ENCODE results near the gene DPYSL4. TPM values are rescaled to one million over a fixed set of nuclear protein-coding genes. Genes with fewer than 3 reads are reported as not detected.

Gene DPYSL4
- total and polyA plus RNA-seq, 2 of the 13 experiments (the other 11 are each of a cell fraction or from before 2014, with no cell fraction given) = 0.84 to 1.2 TPM

- H3K4me3 ChIP-seq (replicated peaks in 1 of 3; ENCODE audit: insufficient read depth in 1 of 3, low read depth in 2 of 3, low read length in 3 of 3) = no peak overlapping the region
- no peak for DNase-seq (ENCODE audit: low spot score)
- no peaks in the 10 kb centered on the region for H3K27me3 ChIP-seq (ENCODE audit: control insufficient read depth in 1 of 2, insufficient read depth in 2 of 2, low read length in 2 of 2)
- intact Hi-C loops (cut with micrococcal nuclease; ENCODE audit: unreplicated experiment) = no loop called here
- FAIRE-seq = no peak
- no peaks in the 10 kb centered on the region for H3K9me3 ChIP-seq (ENCODE audit: low read length)
- no peaks in the 10 kb centered on the region for H3K79me2 ChIP-seq (ENCODE audit: insufficient read depth, low read length)
- H2AFZ ChIP-seq (ENCODE audit: low read length) = no peak overlapping the region
- no peaks in the 10 kb centered on the region; a peak in 1 of 5 replicates for H3K36me3 ChIP-seq (replicated peaks in 1 of 2; ENCODE audit: control insufficient read depth in 1 of 2, insufficient read depth in 2 of 2, low read length in 2 of 2)
- no peak overlapping the region for H3K9ac ChIP-seq (ENCODE audit: insufficient read depth, low read depth, low read length)
- no peak overlapping the region for H3K27ac ChIP-seq (ENCODE audit: extremely low read length, insufficient read depth, low read length)
- no peaks in the 10 kb centered on the region for H4K20me1 ChIP-seq (ENCODE audit: insufficient read depth, low read length)
- TF ChIP-seq ZNF281 (CRISPR knock-in tag; IDR thresholded peaks at IDR 0.05; ENCODE audit: borderline replicate concordance) (no peak), LCORL (IDR thresholded peaks at IDR 0.05) (peak; percentile 84), LCORL (CRISPR knock-in tag; IDR thresholded peaks at IDR 0.05) (no peak)
- no peak overlapping the region for H3K4me2 ChIP-seq (ENCODE audit: low read depth, low read length)
- BruUV-seq (replicated peaks) = no TSS peak
- ChIA-PET POLR2A (no interaction called here), CTCF (ENCODE audit: low intra/inter-chr PET ratio, low total read pairs) (no interaction called here)
- in situ Hi-C loops (cut with HindIII; ENCODE audit: extremely low pct_ligation_motif_present, low pct_unique_long_range_greater_than_20kb) = no loop called here
- ATAC-seq = no peak
- WGBS (ENCODE audit: low lambda C conversion rate) = 98% methylated on average over 22 of the region's 23 CpGs
- peaks cover 10% of the 10 kb centered on the region; the same call in 1 of the 2 replicates for H3K4me1 ChIP-seq (ENCODE audit: insufficient read depth, low read length)
Observed at GRCh38 chr10:132209978-132210530, 23.3 kb downstream of the DPYSL4 start.

GRCh38 chr10:132210766-132211165, 24.0 kb downstream of the DPYSL4 start:
- Histone ChIP-seq H2AFZ (ENCODE audit: low read length) (no peak overlapping the region), H4K20me1 (ENCODE audit: insufficient read depth, low read length) (no peaks in the 10 kb centered on the region), H3K36me3 (replicated peaks in 1 of 2; ENCODE audit: control insufficient read depth in 1 of 2, insufficient read depth in 2 of 2, low read length in 2 of 2) (no peaks in the 10 kb centered on the region; a peak in 1 of 5 replicates), H3K27me3 (ENCODE audit: control insufficient read depth in 1 of 2, insufficient read depth in 2 of 2, low read length in 2 of 2) (no peaks in the 10 kb centered on the region), H3K9ac (ENCODE audit: insufficient read depth, low read depth, low read length) (no peak overlapping the region), H3K79me2 (ENCODE audit: insufficient read depth, low read length) (no peaks in the 10 kb centered on the region), H3K4me1 (ENCODE audit: insufficient read depth, low read length) (peaks cover 10% of the 10 kb centered on the region; the same call in 1 of the 2 replicates), H3K4me2 (ENCODE audit: low read depth, low read length) (no peak overlapping the region), H3K9me3 (ENCODE audit: low read length) (no peaks in the 10 kb centered on the region), H3K4me3 (replicated peaks in 1 of 3; ENCODE audit: insufficient read depth in 1 of 3, low read depth in 2 of 3, low read length in 3 of 3) (no peak overlapping the region), H3K27ac (ENCODE audit: extremely low read length, insufficient read depth, low read length) (no peak overlapping the region)
- POLR2A ChIA-PET = no interaction called here
- BruUV-seq (replicated peaks) = no TSS peak
- DNase-seq (ENCODE audit: low spot score) = no peak
- no peak for ATAC-seq
- WGBS (ENCODE audit: low lambda C conversion rate) = 81% methylated on average over 8 of the region's 14 CpGs
- in situ Hi-C loops (cut with HindIII; ENCODE audit: extremely low pct_ligation_motif_present, low pct_unique_long_range_greater_than_20kb) (no loop called here), intact Hi-C loops (cut with micrococcal nuclease; ENCODE audit: unreplicated experiment) (no loop called here)
- CTCF ChIA-PET (ENCODE audit: low intra/inter-chr PET ratio, low total read pairs) = no interaction called here
- FAIRE-seq = no peak
- no peak for TF ChIP-seq IRF2 (CRISPR knock-in tag; IDR thresholded peaks at IDR 0.05)
- no peak for TF ChIP-seq ZNF318 (CRISPR knock-in tag; IDR thresholded peaks at IDR 0.05)
- TF ChIP-seq POLR2AphosphoS5 (IDR thresholded peaks at IDR 0.05; ENCODE audit: low read depth, low read length) = no peak
- no peak for TF ChIP-seq ATF7 (IDR thresholded peaks at IDR 0.05)
- no peak for TF ChIP-seq ATF7 (CRISPR knock-in tag; IDR thresholded peaks at IDR 0.05)
